Measurements from ENCODE around the gene MIA2.
A peak's percentile ranks its signal among the peaks of the same experiment; 100 is the strongest.
"Not testable (repeated sequence)": the region's sequence is repeated elsewhere in the genome, so short reads cannot be mapped to it uniquely, and the experiment has no call there.

Gene MIA2

GRCh38 chr14:39230416-39231035 is 3.2 kb upstream of the MIA2 start:
- no peak for DNase-seq

DNA sequence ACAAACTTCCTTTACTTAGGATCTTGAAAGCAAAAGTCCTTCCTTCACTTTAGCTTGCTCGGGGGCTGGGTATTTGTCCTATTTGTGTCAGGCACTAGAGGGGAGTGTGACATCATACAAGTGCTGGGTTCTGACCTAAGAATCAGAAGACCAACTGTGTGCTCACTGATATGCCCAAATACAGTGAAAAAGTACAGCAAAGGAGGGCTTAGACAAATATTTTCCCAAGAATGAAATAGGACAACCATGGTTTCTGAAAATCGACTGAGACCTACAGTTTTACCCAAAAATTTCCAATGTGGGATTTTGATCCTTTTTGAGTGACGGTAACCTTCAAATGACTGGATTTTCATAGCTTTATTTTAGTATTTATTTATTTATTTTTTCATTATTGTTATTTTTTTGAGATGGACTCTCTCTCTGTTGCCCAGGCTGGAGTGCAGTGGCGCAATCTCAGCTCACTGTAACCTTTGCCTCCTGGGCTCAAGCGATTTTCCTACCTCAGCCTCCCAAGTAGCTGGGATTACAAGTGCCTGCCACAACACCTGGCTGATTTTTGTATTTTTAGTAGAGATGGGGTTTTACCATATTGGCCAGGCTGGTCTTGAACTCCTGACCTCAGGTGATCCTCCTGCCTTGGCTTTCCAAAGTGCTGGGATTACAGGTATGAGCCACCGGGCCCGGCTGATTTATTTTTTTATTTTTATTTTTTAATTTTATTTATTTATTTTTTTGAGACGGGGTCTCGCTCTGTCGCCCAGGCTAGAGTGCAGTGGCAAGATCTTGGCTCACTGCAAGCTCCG is 1.8 kb upstream of the MIA2 start:
- peak; percentile 9 for DNase-seq

GRCh38 chr14:39232554-39233415 is 930 bp upstream of the MIA2 start:
- no peak for DNase-seq

DNA sequence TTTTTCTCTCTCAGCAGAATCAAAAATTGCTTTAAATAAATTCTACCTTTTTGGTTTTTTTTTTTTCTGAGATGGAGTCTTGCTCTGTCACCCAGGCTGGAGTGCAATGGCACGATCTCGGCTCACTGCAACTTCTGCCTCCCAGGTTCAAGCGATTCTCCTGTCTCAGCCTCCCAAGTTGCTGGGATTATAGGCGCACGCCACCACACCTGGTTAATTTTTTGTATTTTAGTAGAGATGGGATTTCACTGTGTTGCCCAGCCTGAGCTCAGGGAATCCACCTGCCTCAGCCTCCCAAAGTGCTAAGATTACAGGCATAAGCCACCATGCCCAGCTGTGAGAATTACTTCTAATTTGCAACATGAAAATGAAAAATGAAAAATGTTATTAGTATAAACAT is 1.3 kb downstream of the MIA2 start:
- not testable (repeated sequence) for DNase-seq

GRCh38 chr14:39235466-39235865 is 1.8 kb downstream of the MIA2 start:
- not testable (repeated sequence) for DNase-seq

DNA sequence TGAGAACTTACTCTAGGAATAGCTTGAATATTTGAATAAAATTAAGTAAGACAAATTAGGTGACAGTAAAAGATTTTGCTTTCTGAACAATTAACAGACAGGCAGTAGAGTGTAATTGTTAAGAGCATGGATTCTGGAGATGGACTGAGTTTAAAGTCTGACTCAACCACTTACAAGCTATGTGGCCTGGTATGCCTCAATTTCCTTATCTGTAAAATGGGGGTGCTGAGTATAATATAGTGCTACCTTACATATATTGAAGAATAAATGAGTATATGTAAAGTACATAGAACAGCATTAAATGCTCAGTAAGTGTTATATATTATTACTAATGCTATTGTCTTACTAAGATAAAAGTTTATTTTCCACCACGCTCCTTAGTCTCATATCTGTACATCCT is 7.1 kb downstream of the MIA2 start:
- no peak for DNase-seq

DNA sequence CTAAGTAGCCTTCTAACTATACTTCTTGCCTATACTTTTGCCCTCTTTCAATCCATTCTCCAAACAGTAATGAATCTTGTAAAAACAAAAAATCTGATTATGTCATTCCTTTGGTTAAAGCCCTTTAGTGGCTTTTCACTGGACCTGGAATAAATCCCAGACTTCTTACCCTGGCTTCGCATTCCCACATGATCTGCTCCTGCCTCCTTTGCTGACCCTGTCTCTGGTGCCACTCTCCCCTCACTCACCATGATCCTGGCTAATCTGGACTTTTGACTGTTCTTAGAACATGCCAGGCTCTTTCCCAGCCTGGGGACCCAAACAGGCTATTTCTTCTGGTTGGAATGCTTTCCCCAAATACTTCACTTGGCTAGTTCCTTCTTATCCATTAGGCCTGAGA is 7.9 kb downstream of the MIA2 start:
- no peak for DNase-seq

GRCh38 chr14:39243831-39244230 is 10.1 kb downstream of the MIA2 start:
- no peak for DNase-seq

DNA sequence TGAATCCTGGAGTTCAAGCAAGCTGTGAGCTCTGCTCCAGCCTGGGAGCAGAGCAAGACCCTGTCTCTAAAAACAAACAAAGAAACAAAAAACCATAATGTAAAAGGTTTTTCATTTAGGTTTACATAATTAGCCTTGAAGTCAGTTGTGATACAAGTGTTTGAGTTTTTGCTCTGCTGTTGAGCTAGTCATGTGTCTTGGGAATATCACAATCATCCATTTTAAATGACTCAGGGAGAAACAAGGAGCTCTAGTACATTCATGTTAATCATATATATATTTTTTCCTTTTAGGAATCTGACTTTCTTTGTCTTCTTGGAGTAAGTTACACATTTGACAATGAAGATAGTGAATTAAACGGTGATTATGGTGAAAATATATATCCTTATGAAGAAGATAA is 12.9 kb downstream of the MIA2 start:
- no peak for DNase-seq

DNA sequence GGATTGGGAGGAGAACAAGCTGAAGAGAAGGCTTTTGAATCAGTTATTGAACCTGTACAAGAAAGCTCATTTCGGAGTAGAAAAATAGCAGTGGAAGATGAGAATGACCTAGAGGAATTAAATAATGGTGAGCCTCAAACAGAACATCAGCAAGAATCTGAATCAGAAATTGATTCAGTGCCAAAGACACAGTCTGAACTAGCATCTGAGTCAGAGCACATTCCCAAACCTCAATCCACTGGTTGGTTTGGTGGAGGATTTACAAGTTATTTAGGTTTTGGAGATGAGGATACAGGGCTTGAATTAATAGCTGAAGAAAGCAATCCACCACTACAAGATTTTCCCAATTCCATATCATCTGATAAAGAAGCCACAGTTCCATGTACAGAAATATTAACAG is 13.5 kb downstream of the MIA2 start:
- no peak for DNase-seq

DNA sequence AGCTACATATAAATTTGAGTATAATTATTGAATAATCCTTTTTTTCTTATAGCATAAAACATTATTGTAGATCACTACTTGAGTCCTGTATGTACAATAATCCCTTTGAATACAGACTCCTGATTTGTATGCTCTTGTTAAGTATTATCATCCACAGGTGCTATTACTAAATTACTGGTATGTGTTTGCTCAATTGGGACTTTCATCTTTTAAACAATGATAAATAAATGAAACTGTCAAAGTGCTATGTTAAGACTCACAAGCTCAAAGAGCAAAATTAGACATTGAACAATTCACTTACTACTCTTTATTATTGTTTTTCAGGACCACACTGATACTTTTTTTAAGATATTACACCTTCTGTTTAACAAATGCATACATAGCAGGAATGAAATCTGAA is 17.8 kb downstream of the MIA2 start:
- no peak for DNase-seq

DNA sequence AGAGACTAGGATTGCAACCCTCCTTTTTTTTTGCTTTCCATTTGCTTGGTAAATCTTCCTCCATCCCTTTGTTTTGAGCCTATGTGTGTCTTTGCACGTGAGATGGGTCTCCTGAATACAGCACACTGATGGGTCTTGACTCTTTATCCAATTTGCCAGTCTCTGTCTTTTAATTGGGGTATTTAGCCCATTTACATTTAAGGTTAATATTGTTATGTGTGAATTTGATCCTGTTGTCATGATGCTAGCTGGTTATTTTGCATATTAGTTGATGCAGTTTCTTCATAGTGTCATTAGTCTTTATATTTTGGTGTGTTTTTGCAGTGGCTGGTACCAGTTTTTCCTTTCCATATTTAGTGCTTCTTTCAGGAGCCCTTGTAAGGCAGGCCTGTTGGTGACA is 23.7 kb downstream of the MIA2 start:
- not testable (repeated sequence) for DNase-seq

DNA sequence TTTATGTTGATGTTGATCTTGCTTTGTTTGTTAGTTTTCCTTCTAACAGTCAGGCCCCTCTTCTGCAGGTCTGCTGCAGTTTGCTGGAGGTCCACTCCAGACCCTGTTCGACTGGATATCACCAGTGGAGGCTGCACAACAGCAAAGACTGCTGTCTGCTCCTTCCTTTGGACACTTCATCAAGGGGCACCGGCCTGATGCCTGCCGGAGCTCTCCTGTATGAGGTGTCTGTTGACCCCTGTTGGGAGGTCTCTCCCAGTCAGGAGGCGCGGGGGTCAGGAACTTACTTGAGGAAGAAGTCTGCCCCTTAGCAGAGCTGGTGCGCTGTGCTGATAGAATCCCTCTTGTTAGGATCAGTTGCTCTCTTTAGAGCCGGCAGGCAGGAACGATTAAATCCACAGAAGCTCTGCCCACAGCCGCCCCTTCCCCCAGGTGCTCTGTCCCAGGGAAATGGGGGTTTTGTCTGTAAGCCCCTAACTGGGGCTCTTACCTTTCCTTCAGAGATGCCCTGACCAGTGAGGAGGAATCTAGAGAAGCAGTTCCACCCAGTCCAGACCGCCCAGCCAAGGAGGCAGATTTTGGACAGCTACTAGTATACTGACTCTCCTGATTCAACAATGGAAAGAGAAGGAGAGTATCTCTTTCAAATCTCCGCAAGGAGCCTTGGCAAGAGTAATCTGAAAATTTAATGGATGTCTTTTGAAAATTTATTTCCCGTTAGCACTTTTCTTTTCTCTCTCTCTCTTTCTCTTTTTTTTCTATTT is 25.2 kb downstream of the MIA2 start:
- DNase-seq, result no peak

- not testable (repeated sequence) for DNase-seq
These were observed 26.4 kb downstream of the MIA2 start for GRCh38 chr14:39260161-39260560.

GRCh38 chr14:39262214-39262613 is 28.5 kb downstream of the MIA2 start:
- DNase-seq, result not testable (repeated sequence)

DNA sequence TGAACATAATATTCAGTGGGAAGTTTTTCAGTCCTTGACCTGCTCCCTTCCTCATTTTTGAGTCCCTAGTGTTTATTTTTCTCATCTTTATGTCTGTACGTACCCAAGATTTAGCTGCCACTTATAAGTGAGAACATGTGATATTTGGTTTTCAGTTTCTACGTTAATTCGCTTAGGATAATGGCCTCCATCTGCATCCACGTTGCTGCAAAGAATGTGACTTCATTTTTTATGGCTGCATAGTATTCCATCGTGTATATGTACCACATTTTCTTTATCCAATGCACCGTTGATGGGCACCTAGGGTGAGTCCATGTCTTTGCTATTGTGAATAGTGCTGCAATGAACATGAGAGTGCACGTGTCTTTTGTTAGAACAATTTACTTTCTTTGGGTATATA is 30.3 kb downstream of the MIA2 start:
- no peak for DNase-seq

DNA sequence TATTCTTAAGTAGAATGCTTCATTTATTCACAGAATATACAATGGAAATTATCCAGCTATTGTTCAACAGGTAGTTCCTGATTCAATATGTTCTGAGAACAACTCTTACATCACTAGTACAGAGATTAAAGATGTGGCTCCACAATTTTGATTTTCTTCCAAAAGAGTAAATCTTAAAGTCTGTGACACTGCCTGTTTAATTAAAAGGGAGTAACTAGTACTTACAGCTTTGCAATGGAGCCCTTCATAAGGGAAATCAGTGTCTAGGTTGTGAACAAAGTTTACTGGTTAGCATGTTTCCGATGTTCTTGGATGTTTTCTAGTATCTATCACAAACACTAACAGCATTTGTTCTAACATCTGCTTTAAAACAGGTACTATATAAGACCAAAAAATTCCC is 30.8 kb downstream of the MIA2 start:
- DNase-seq, result peak; percentile 12

GRCh38 chr14:39265033-39265432 is 31.3 kb downstream of the MIA2 start:
- peak; percentile 62 for DNase-seq

DNA sequence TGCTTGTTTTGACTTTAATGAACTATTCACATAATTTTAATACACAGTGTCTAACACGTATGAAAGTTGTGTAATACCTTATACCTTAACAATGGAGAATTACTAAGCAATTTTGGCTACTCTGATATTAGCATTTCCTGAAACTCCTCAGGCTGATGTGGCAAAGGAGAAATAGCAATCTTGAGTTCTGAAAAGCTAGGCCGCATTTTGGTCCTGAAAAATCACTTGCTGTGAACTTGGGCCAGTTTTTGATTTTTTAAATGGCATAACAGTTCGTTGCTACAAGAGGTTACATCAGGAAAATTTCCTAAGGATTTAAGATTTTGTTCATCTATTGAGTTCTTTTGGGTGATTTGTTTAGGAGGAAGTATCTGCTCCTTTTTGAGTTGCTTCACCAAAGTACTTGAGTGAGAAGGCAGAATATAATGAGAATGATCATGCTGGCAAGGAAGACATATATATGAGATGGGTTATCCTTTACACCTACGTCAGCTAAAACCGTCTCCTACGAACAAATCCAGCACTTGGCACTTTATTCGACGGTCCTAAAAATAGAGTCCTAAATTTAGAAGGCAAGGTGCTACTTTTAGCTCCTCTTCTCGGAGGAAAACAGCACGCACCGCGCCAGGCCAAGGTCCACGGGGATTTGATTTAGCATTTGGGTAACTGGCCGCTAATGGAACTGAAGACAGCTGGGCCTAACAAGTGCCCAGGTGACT is 32.2 kb downstream of the MIA2 start:
- DNase-seq, result no peak

GRCh38 chr14:39266525-39266870 is 32.8 kb downstream of the MIA2 start:
- DNase-seq, result peak; percentile 77

DNA sequence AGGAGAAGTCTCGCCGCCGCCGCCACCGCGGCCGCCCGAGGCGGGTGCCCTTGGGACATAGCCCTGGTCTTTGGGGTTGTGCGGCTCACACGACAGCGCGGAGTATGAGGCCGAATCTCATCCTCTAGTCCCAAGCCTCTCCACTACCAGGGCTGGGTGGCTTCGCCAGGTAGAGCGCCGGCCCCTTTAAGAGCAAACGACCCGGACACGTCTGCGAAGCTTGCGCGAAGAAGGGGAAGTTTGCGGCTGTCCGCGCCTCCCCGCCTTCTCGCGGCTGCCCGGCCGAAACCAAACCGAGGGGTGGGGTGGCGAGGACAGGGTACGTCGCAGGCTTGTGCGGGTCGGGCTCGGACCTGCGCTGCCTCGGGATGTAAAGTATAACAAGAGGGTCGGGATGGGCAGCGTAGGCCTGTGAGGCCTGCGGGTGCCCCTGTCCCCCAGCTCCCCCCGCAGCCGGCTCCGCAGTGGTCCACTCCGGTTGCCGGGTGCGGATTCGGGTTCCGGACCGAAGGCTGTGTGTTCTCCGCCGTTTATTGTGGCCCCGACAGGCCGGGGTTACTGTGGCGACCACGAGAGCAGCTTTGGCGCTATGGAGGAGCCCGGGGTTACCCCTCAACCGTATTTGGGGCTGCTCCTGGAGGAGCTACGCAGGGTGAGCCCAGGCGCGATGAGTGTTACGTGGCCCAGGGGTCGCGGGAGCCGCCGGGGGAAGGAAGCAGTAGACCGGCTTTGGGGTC is 33.3 kb downstream of the MIA2 start:
- DNase-seq, result peak; percentile 95

DNA sequence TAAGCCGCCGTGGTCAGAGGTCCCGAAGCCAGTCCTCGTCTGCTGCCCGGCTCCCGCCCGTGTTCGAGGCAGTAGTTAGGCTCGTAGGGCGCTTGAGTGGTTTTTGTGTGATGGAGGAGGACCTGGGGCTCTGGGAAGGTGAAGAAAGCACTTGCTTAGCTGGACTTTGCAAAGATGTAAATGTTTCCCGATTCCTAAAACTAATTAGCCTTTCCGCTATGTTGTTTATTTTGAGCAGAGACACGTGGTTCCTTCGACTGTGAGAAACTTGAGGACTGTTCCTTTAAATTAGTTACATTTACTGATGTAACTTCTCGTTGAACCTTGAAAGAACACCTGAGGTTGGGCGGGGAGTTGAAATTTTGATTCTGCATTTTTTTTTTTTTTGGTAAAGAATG is 33.9 kb downstream of the MIA2 start:
- DNase-seq, result no peak

All from eye (tissue), 1 donor.